ENCODE measurements around the gene LAMTOR1. TPM values are rescaled to one million over a fixed set of nuclear protein-coding genes. Genes with fewer than 3 reads are reported as not detected.

Gene LAMTOR1
- total and polyA plus RNA-seq, 2 of the 8 experiments (the other 6 are each of a cell fraction or from before 2014, with no cell fraction given) = 82.1 to 160 TPM

DNA sequence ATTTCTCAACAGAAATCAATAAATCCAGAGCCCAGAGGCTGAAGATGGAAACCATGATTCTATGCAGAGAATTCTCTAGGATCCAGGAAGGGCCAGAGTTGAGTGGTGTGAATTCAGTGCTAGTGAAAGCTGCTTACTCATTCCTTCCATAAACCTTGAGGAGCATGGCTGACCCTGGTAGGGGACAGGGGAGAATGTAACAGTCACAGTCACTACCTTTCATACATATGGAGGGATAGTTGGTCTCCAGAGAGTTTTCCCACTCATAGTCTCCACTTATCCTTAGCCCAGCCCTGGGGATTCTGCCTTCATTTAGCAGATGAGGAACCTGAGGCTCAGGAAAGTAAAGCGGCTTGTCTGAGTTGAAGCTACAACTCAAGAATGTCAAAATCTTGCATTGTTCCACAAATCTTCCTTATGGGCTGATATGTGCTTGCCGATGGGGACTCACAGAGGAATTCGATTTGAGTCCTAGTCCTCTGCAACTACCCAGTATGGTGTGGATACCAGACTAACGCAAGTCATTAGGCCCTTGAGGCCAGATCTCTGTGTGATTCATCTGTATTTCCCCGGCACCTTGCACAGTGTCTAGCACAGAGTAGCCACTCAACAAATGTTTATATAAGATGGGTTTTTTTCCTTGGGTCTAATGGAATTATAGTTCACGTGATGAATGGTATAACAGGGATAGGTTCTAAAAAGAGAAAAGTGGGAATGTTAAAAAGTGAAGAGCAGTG is 13.1 kb upstream of the LAMTOR1 start:
- Histone ChIP-seq H4K5ac (ENCODE audit: insufficient read length, low read depth, low read length) (no peak overlapping the region), H3K79me1 (ENCODE audit: low read depth, low read length) (no peaks in the 10 kb centered on the region), H3K4me2 (ENCODE audit: insufficient read depth in 1 of 2, low read depth in 2 of 2, low read length in 2 of 2) (no peak overlapping the region), H2BK20ac (ENCODE audit: low read length) (no peak overlapping the region), H3K18ac (ENCODE audit: extremely low read depth, low read length) (no peak overlapping the region), H3K4me3 (ENCODE audit: extremely low read depth in 1 of 4, insufficient read depth in 2 of 4, low read depth in 3 of 4, low read length in 4 of 4) (no peak overlapping the region), H3K23ac (ENCODE audit: insufficient read length) (no peak overlapping the region), H2BK15ac (ENCODE audit: low read length) (no peak overlapping the region), H2BK5ac (ENCODE audit: low read depth, low read length) (no peak overlapping the region), H2AK5ac (ENCODE audit: low read depth, low read length) (no peak overlapping the region), H3K56ac (replicated peaks; ENCODE audit: insufficient read length, low read depth, low read length) (no peak overlapping the region), H3K4ac (replicated peaks; ENCODE audit: insufficient read length, low read depth, low read length) (no peak overlapping the region), H3K4me1 (replicated peaks in 1 of 4; ENCODE audit: control insufficient read depth in 3 of 4, insufficient read depth in 4 of 4, low read length in 3 of 4) (peaks cover 0 to 4% (median 0%) of the 10 kb centered on the region in 4 experiments; a peak in 4 of 7 replicates), H2BK12ac (ENCODE audit: low read depth, low read length) (no peak overlapping the region), H4K91ac (replicated peaks; ENCODE audit: insufficient read length, low read length) (no peak overlapping the region), H3K27ac (ENCODE audit: low read depth, low read length) (no peak overlapping the region), H2AFZ (ENCODE audit: low read length) (no peak overlapping the region), H4K8ac (ENCODE audit: extremely low read depth, insufficient read depth, low read length) (no peak overlapping the region), H3K79me2 (ENCODE audit: control insufficient read depth in 1 of 2, insufficient read depth in 2 of 2, low read length in 2 of 2) (no peaks in the 10 kb centered on the region), H2BK120ac (replicated peaks; ENCODE audit: low read depth, low read length) (no peak overlapping the region), H3K9ac (replicated peaks in 1 of 4; ENCODE audit: extremely low read depth in 1 of 4, low read depth in 3 of 4, low read length in 3 of 4) (no peak overlapping the region), H4K20me1 (replicated peaks in 1 of 2; ENCODE audit: control insufficient read depth in 1 of 2, insufficient read depth in 2 of 2, low read length in 2 of 2) (no peaks in the 10 kb centered on the region), H3K36me3 (ENCODE audit: control insufficient read depth in 2 of 4, insufficient read depth in 4 of 4, low read length in 3 of 4) (no peaks in the 10 kb centered on the region), H3K14ac (ENCODE audit: insufficient read length) (no peak overlapping the region), H3K9me3 (ENCODE audit: insufficient read depth in 2 of 2, low read depth in 1 of 2, low read length in 1 of 2) (no peaks in the 10 kb centered on the region), H3K27me3 (replicated peaks in 1 of 4; ENCODE audit: control insufficient read depth in 3 of 4, extremely low read depth in 1 of 4, insufficient read depth in 3 of 4, low read length in 3 of 4) (peaks cover 0 to 9% (median 3%) of the 10 kb centered on the region in 4 experiments; a peak in 5 of 7 replicates), H3K23me2 (ENCODE audit: low read depth, low read length) (peaks cover 4% of the 10 kb centered on the region)
- TF ChIP-seq ASH2L (IDR thresholded peaks at IDR 0.05; ENCODE audit: low read length) (no peak), CEBPB (IDR thresholded peaks at IDR 0.05; ENCODE audit: low read depth, low read length) (no peak), RAD21 (IDR thresholded peaks at IDR 0.05 in 1 of 2, conservative IDR thresholded peaks at IDR 0.05 in 1 of 2; ENCODE audit: low read depth in 2 of 2, low read length in 2 of 2) (no peak), BRCA1 (IDR thresholded peaks at IDR 0.05; ENCODE audit: low read depth, low read length) (no peak), SAP30 (IDR thresholded peaks at IDR 0.05; ENCODE audit: insufficient read depth, insufficient replicate concordance, low read length) (no peak)
- 90 to 100% methylated on average over 1 to 6 of the region's 6 CpGs for WGBS, 2 experiments (ENCODE audit: extremely low coverage in 1 of 2, insufficient coverage in 1 of 2, insufficient read length in 1 of 2, insufficient replicate concordance in 2 of 2, low coverage in 1 of 2, low lambda C conversion rate in 2 of 2, missing lambda C conversion rate in 1 of 2)
- no peak for FAIRE-seq
- POLR2A ChIA-PET (ENCODE audit: partially characterized antibody) = interaction anchor here (1.2 kb wide), 1 partner anchor 17 kb away, joined by 4 read pairs; no protein-coding TSS in a partner anchor
- no peak for DNase-seq (ENCODE audit: low read depth in 1 of 2, low spot score in 2 of 2)
- CTCF ChIA-PET (ENCODE audit: partially characterized antibody) = no interaction called here
